CD4-positive, alpha-beta T cell (primary cell): Measurements from ENCODE around the gene PAX3. TPM values are rescaled to one million over a fixed set of nuclear protein-coding genes. Genes with fewer than 3 reads are reported as not detected.
A peak's percentile ranks its signal among the peaks of the same experiment; 100 is the strongest.

Experiments
- ATAC-seq: fragments of 200-7000 bp; cut with Tn5 transposase; one replicate; pipeline ENCODE4 v1.10.0; 2022; ENCODE audit warnings: mild to moderate bottlenecking; ENCODE audit not compliant: poor library complexity
- CTCF ChIA-PET: fragments of 350-600 bp; sonication (Branson Sonifier 250); formaldehyde crosslinking; loops from one replicate; lab custom pipeline; 2021; ENCODE audit warnings: antibody characterized with exemption, inconsistent platforms; lab: Charles Lee
- POLR2A ChIA-PET: fragments of 350-600 bp; sonication (Branson Sonifier 250); formaldehyde crosslinking; loops from one replicate; lab custom pipeline; 2021; ENCODE audit warnings: antibody characterized with exemption, inconsistent platforms; lab: Charles Lee
- DNase-seq, 14 experiments: peaks; one replicate each; pipeline ENCODE4 v3.0.0-alpha.2; 2013 to 2020; ENCODE audit warnings: mixed read lengths in 2 of 14
- H3K27ac ChIP-seq, 2 donors: one replicate each; pipeline versions ENCODE4 v1.5.1 to v1.7.0; 2013; ENCODE audit warnings: low read length in 2 of 2, low read depth in 1 of 2, mild to moderate bottlenecking in 1 of 2
- H3K27me3 ChIP-seq, 2 experiments: 1 replicate in 1 of 2; 2 replicates in 1 of 2; pipeline versions ENCODE4 v1.6.1 to v1.7.0; 2013; ENCODE audit warnings: low read length in 2 of 2, control low read depth in 1 of 2, mild to moderate bottlenecking in 1 of 2, moderate library complexity in 1 of 2; ENCODE audit not compliant: insufficient read depth in 2 of 2, control insufficient read depth in 1 of 2
- H3K36me3 ChIP-seq: one replicate; pipeline ENCODE4 v1.6.1; 2013; ENCODE audit warnings: low read length, control low read depth; ENCODE audit not compliant: insufficient read depth
- H3K4me1 ChIP-seq: one replicate; pipeline ENCODE4 v1.6.1; 2013; ENCODE audit warnings: low read length, control low read depth; ENCODE audit not compliant: insufficient read depth
- H3K4me3 ChIP-seq: one replicate; pipeline ENCODE4 v1.5.1; 2013; ENCODE audit warnings: mild to moderate bottlenecking, low read length, moderate library complexity
- H3K9me3 ChIP-seq, 2 experiments: 1 replicate in 1 of 2; 2 replicates in 1 of 2; pipeline versions ENCODE4 v1.6.1 to v1.7.0; 2013; ENCODE audit warnings: low read length in 2 of 2, mild to moderate bottlenecking in 2 of 2, control low read depth in 1 of 2, moderate library complexity in 1 of 2; ENCODE audit not compliant: control insufficient read depth in 1 of 2, insufficient read depth in 1 of 2
- H3K27ac Mint-ChIP-seq: one replicate; pipeline ENCODE4 v1.8.0; 2020; ENCODE audit warnings: mixed read lengths
- H3K27me3 Mint-ChIP-seq: one replicate; pipeline ENCODE4 v1.8.0; 2021; ENCODE audit warnings: mixed read lengths
- H3K36me3 Mint-ChIP-seq: one replicate; pipeline ENCODE4 v1.8.0; 2021; ENCODE audit warnings: low read depth, mixed read lengths
- H3K4me1 Mint-ChIP-seq: one replicate; pipeline ENCODE4 v1.8.0; 2021; ENCODE audit warnings: low read depth, mixed read lengths
- H3K4me3 Mint-ChIP-seq: one replicate; pipeline ENCODE4 v1.8.0; 2020; ENCODE audit warnings: mild to moderate bottlenecking, mixed read lengths
- H3K9me3 Mint-ChIP-seq: one replicate; pipeline ENCODE4 v1.8.0; 2020; ENCODE audit warnings: mixed read lengths
- intact Hi-C, 2 experiments: fragments of 100-400 bp; cut with DNase I in 1 of 2; cut with micrococcal nuclease in 1 of 2; formaldehyde crosslinking; loops; one replicate each; pipeline versions ENCODE4 v1.15.1 to v1.9.0; 2023 to 2025; cut with DNase I, micrococcal nuclease
- total RNA-seq, 174 experiments: library from RNA in 2 of 174; stranded (reverse) in 2 of 174; gene quantifications; one replicate each; pipeline ENCODE4 v1.2.3 and lab custom pipeline; 2021 to 2026
- TF ChIP-seq, protein P1 (sequence below): fragments of 200-600 bp; IDR thresholded peaks from one replicate; pipeline ENCODE4 v1.8.0; 2022; ENCODE audit warnings: antibody characterized with exemption, mild to moderate bottlenecking

The PAX3 gene
- total RNA-seq, 2 experiments from 2014 or later, result not detected

DNA sequence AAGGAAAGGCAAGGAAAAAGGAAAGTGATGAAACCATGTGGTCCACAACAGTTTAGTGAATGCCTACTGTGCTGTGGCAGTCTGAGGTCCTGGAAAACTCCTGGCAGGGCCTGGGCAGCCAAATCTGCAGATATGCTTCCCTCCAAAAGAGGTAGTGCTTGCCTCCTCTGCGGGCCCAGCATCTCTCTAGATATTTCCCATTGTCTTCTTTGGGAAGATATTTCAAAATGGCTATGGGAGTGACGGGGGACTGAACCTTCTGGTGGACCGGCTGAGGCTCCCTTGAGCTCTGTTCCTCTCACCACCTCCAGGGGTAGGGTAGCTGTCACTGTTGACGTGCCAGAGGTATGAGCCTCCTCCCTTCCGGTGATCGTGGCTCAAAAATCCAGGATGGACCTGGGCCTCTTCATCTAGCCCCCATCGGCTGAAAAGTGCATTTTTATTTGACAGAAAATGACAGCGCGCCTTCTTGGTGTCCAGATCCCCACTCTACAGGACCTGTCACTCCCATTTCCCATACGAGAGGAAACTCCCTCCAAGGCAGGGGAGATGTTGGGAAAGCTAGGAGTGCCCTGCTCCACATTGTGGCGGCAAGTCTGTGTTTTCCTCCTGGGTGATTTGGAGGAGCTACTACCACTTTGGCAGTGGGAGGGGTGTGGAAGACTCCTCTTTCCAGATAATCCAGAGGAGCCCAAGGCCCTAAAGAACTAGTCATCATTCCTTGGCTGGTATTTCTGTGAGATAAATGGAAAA lies 9.4 kb upstream of the PAX3 start:
- Mint-ChIP-seq H3K4me1 (peaks cover 29% of the 10 kb centered on the region), H3K27me3 (peaks cover 100% of the 10 kb centered on the region), H3K4me3 (no peak overlapping the region), H3K27ac (no peak overlapping the region), H3K36me3 (no peaks in the 10 kb centered on the region), H3K9me3 (no peaks in the 10 kb centered on the region)
- Histone ChIP-seq H3K4me1 (peaks cover 55% of the 10 kb centered on the region), H3K9me3 (peaks cover 0 to 71% of the 10 kb centered on the region in 2 experiments), H3K36me3 (no peaks in the 10 kb centered on the region), H3K27ac (no peak overlapping the region), H3K27me3 (peaks cover 95 to 100% of the 10 kb centered on the region in 2 experiments), H3K4me3 (no peak overlapping the region)
- DNase-seq (no peak), ATAC-seq (no peak)
- ChIA-PET POLR2A (no interaction called here), CTCF (no interaction called here)
- TF ChIP-seq, protein P1, sequence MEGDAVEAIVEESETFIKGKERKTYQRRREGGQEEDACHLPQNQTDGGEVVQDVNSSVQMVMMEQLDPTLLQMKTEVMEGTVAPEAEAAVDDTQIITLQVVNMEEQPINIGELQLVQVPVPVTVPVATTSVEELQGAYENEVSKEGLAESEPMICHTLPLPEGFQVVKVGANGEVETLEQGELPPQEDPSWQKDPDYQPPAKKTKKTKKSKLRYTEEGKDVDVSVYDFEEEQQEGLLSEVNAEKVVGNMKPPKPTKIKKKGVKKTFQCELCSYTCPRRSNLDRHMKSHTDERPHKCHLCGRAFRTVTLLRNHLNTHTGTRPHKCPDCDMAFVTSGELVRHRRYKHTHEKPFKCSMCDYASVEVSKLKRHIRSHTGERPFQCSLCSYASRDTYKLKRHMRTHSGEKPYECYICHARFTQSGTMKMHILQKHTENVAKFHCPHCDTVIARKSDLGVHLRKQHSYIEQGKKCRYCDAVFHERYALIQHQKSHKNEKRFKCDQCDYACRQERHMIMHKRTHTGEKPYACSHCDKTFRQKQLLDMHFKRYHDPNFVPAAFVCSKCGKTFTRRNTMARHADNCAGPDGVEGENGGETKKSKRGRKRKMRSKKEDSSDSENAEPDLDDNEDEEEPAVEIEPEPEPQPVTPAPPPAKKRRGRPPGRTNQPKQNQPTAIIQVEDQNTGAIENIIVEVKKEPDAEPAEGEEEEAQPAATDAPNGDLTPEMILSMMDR, result no peak
- intact Hi-C loops, result no loop called here

DNA sequence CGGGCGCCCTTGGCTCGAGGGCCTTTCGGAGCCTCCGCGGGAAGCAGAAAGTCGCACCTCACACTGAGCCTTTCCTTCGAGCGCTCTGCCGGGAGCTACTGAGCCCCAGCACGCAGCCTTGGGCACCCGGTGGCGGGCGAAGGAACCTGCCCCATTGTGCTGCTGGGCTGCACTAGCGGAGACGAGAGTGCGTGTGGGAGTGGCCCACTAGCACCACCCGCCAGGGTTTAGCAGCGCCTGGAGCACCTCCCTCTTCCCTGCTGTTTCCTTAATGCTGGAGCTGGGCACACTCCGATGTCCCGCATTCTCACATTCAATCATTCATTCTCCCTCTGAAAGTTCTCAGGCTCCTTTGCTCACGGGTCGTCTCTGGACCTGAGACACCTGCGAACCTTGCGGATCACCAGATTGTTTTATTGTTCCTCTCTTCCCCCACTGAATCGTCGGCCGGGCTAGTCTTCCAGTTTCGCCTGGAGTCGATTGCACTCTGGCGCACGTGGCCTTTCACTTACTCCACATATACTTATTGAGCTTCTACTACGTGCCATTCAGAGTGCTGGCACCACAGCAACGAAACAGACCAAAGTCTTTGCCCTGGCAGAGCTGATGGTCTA lies 8.5 kb upstream of the PAX3 start:
- H3K27me3 Mint-ChIP-seq, result peaks cover 100% of the 10 kb centered on the region
- Histone ChIP-seq H3K9me3 (peaks cover 0 to 70% of the 10 kb centered on the region in 2 experiments), H3K27me3 (peaks cover 95 to 100% of the 10 kb centered on the region in 2 experiments), H3K27ac (no peak overlapping the region), H3K36me3 (no peaks in the 10 kb centered on the region), H3K4me1 (peaks cover 52% of the 10 kb centered on the region), H3K4me3 (no peak overlapping the region)
- H3K4me1 Mint-ChIP-seq, result peaks cover 34% of the 10 kb centered on the region
- H3K36me3 Mint-ChIP-seq, result no peaks in the 10 kb centered on the region
- peak in 1 of 14 experiments; percentile 13 for DNase-seq
- H3K4me3 Mint-ChIP-seq, result peak overlapping the region; percentile 46
- ChIA-PET POLR2A (no interaction called here), CTCF (no interaction called here)
- TF ChIP-seq, protein P1, result no peak
- no peak for ATAC-seq
- no peak overlapping the region for H3K27ac Mint-ChIP-seq
- H3K9me3 Mint-ChIP-seq, result no peaks in the 10 kb centered on the region
- intact Hi-C loops, result no loop called here

DNA sequence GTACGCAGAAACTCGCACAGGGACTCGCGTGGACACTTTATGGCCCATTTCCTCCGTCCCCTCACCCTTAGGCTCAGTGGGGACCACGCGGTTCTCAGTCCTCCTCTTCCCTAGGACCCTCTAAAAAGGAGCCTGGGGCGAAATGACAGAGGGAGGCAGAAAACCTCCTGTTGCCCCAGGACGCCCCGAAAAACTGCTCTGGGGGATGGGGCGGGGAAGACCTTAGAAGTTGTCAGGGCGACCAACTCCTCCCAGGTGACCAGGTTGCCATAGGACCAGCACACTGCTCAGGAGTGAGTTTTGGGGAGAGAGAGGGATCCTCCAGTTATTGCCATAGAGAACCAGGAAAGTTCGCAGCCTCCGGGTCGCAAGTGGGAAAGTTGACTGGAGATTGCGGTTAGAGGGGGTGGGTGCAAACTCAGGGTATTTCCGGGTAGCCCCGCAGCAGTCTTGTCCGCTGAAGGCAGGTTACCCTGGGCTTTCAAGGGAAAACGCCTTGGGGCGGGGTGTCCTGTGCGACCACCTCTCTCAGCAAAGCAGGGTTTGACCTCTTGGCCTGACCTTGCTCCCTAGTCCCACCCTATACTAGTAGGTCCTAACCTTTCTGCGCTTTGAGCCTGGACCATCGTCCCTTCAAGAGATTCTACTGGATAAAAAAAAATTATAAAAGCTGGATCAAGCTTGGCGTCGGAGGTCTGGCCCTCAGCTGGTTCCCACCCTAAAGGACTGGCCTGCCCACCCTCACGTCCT lies 7.8 kb upstream of the PAX3 start:
- Mint-ChIP-seq H3K27me3 (peaks cover 100% of the 10 kb centered on the region), H3K27ac (no peak overlapping the region), H3K9me3 (no peaks in the 10 kb centered on the region), H3K4me3 (peak overlapping the region; percentile 78), H3K36me3 (no peaks in the 10 kb centered on the region), H3K4me1 (peaks cover 36% of the 10 kb centered on the region)
- H3K36me3 ChIP-seq, result no peaks in the 10 kb centered on the region
- ChIA-PET POLR2A (no interaction called here), CTCF (no interaction called here)
- intact Hi-C loops, result no loop called here
- H3K4me3 ChIP-seq, result peak overlapping the region; percentile 53
- peaks cover 0 to 70% of the 10 kb centered on the region in 2 experiments for H3K9me3 ChIP-seq
- no peak for DNase-seq
- peaks cover 95 to 100% of the 10 kb centered on the region in 2 experiments for H3K27me3 ChIP-seq
- peaks cover 49% of the 10 kb centered on the region for H3K4me1 ChIP-seq
- no peak for ATAC-seq
- H3K27ac ChIP-seq, result no peak overlapping the region
- TF ChIP-seq, protein P1, result no peak
